H1 (cell line): Measurements from ENCODE around the gene PRKAA1. TPM values are rescaled to one million over a fixed set of nuclear protein-coding genes. Genes with fewer than 3 reads are reported as not detected.

Experiments
- CTCF ChIA-PET: fragments of 300-600 bp; sonication (Branson Sonifier 250); formaldehyde crosslinking; loops from one replicate; lab custom pipeline; 2021; ENCODE audit not compliant: partially characterized antibody; lab: Charles Lee
- POLR2A ChIA-PET: fragments of 300-600 bp; sonication (Branson Sonifier 250); formaldehyde crosslinking; loops from one replicate; lab custom pipeline; 2021; ENCODE audit warnings: inconsistent platforms; ENCODE audit not compliant: partially characterized antibody; lab: Charles Lee
- DNase-seq, 2 experiments: peaks; one replicate each; pipeline versions ENCODE4 v3.0.0 to v3.0.0-alpha.2; 2010 to 2022; ENCODE audit warnings: low spot score in 2 of 2, low read depth in 1 of 2, mixed read lengths in 1 of 2
- FAIRE-seq: peaks from 2 replicates; lab custom pipeline; 2011; peaks lifted over from hg19 to GRCh38; lab: Jason Lieb, UNC
- H2AFZ ChIP-seq: 2 replicates; pipeline ENCODE4 v1.8.1; 2012; ENCODE audit warnings: low read length, inconsistent platforms
- H2AK5ac ChIP-seq: 2 replicates; pipeline ENCODE4 v1.6.1; 2013; ENCODE audit warnings: low read depth, low read length
- H2BK120ac ChIP-seq: replicated peaks from 2 replicates; pipeline ENCODE3; 2013; ENCODE audit warnings: low read depth, low read length, inconsistent platforms
- H2BK12ac ChIP-seq: 2 replicates; pipeline ENCODE4 v1.6.1; 2013; ENCODE audit warnings: low read depth, low read length
- H2BK15ac ChIP-seq: 2 replicates; pipeline ENCODE4 v1.6.1; 2013; ENCODE audit warnings: low read length
- H2BK20ac ChIP-seq: 2 replicates; pipeline ENCODE4 v1.6.1; 2013; ENCODE audit warnings: low read length
- H2BK5ac ChIP-seq: 2 replicates; pipeline ENCODE4 v1.6.1; 2013; ENCODE audit warnings: low read depth, low read length
- H3K14ac ChIP-seq: 2 replicates; pipeline ENCODE4 v1.6.1; 2013; ENCODE audit warnings: inconsistent platforms; ENCODE audit not compliant: insufficient read length
- H3K18ac ChIP-seq: 2 replicates; pipeline ENCODE4 v1.6.1; 2013; ENCODE audit warnings: low read length; ENCODE audit errors: extremely low read depth
- H3K23ac ChIP-seq: 2 replicates; pipeline ENCODE4 v1.6.1; 2013; ENCODE audit warnings: inconsistent platforms; ENCODE audit not compliant: insufficient read length
- H3K23me2 ChIP-seq: 2 replicates; pipeline ENCODE4 v1.6.1; 2013; ENCODE audit warnings: low read depth, low read length
- H3K27ac ChIP-seq: 2 replicates; pipeline ENCODE4 v1.6.1; 2011; ENCODE audit warnings: low read depth, low read length, inconsistent platforms
- H3K27me3 ChIP-seq, 4 experiments: replicated peaks in 1 of 4; 1 replicate in 1 of 4; 2 replicates in 3 of 4; pipeline versions ENCODE4 v1.6.1 to v1.8.1; 2011 to 2013; ENCODE audit warnings: low read length in 3 of 4, mild to moderate bottlenecking in 3 of 4, inconsistent platforms in 2 of 4, mixed read lengths in 2 of 4, moderate library complexity in 1 of 4; ENCODE audit not compliant: control insufficient read depth in 3 of 4, insufficient read depth in 3 of 4; ENCODE audit errors: extremely low read depth in 1 of 4
- H3K36me3 ChIP-seq, 4 experiments: 2 replicates each; pipeline versions ENCODE4 v1.6.1 to v1.8.1; 2011 to 2013; ENCODE audit warnings: mild to moderate bottlenecking in 4 of 4, low read length in 3 of 4, moderate library complexity in 2 of 4, control low read depth in 1 of 4, inconsistent platforms in 1 of 4; ENCODE audit not compliant: insufficient read depth in 4 of 4, control insufficient read depth in 2 of 4
- H3K4ac ChIP-seq: replicated peaks from 2 replicates; pipeline ENCODE3; 2013; ENCODE audit warnings: low read length, low read depth, mixed read lengths, inconsistent platforms; ENCODE audit not compliant: insufficient read length
- H3K4me1 ChIP-seq, 4 experiments: replicated peaks in 1 of 4; 1 replicate in 1 of 4; 2 replicates in 3 of 4; pipeline versions ENCODE4 v1.6.1 to v1.8.1; 2011 to 2013; ENCODE audit warnings: low read length in 3 of 4, inconsistent platforms in 2 of 4, mixed read lengths in 1 of 4; ENCODE audit not compliant: insufficient read depth in 4 of 4, control insufficient read depth in 3 of 4
- H3K4me2 ChIP-seq, 2 experiments: 2 replicates each; pipeline versions ENCODE4 v1.6.1 to v1.8.1; 2011 to 2013; ENCODE audit warnings: low read depth in 2 of 2, low read length in 2 of 2, control low read depth in 1 of 2, inconsistent platforms in 1 of 2, mild to moderate bottlenecking in 1 of 2; ENCODE audit not compliant: insufficient read depth in 1 of 2
- H3K4me3 ChIP-seq, 4 experiments: fragments of 200-600, 300-600 bp in 1 of 4; sonication (generic), shearing (Covaris generic), sonication (Bioruptor Twin) in 1 of 4; 2 replicates each; pipeline versions ENCODE4 v1.5.1 to v1.8.1; 2011 to 2016; ENCODE audit warnings: low read length in 4 of 4, low read depth in 3 of 4, control low read depth in 2 of 4, inconsistent platforms in 2 of 4, mild to moderate bottlenecking in 2 of 4, mixed read lengths in 1 of 4, moderate library complexity in 1 of 4; ENCODE audit not compliant: insufficient read depth in 2 of 4; ENCODE audit errors: extremely low read depth in 1 of 4
- H3K56ac ChIP-seq: replicated peaks from 2 replicates; pipeline ENCODE3; 2013; ENCODE audit warnings: low read depth, mild to moderate bottlenecking, mixed read lengths, low read length, inconsistent platforms; ENCODE audit not compliant: insufficient read length
- H3K79me1 ChIP-seq: 2 replicates; pipeline ENCODE4 v1.6.1; 2013; ENCODE audit warnings: low read depth, low read length, control low read depth
- H3K79me2 ChIP-seq, 2 experiments: 2 replicates each; pipeline versions ENCODE4 v1.6.1 to v1.8.1; 2012 to 2013; ENCODE audit warnings: low read length in 2 of 2, mild to moderate bottlenecking in 2 of 2, inconsistent platforms in 1 of 2; ENCODE audit not compliant: insufficient read depth in 2 of 2, control insufficient read depth in 1 of 2
- H3K9ac ChIP-seq, 4 experiments: replicated peaks in 1 of 4; 1 replicate in 1 of 4; 2 replicates in 3 of 4; pipeline versions ENCODE4 v1.6.1 to v1.8.1; 2011 to 2013; ENCODE audit warnings: low read depth in 3 of 4, low read length in 3 of 4, control low read depth in 2 of 4, mild to moderate bottlenecking in 2 of 4, moderate library complexity in 2 of 4, inconsistent platforms in 1 of 4; ENCODE audit errors: extremely low read depth in 1 of 4
- H3K9me3 ChIP-seq, 2 experiments: 2 replicates each; pipeline versions ENCODE4 v1.6.1 to v1.8.1; 2012 to 2013; ENCODE audit warnings: mild to moderate bottlenecking in 2 of 2, moderate library complexity in 2 of 2, control low read depth in 1 of 2, inconsistent platforms in 1 of 2, low read depth in 1 of 2, low read length in 1 of 2, mixed read lengths in 1 of 2; ENCODE audit not compliant: insufficient read depth in 2 of 2
- H4K20me1 ChIP-seq, 2 experiments: replicated peaks in 1 of 2; 2 replicates each; pipeline versions ENCODE3 to v1.8.1; 2011 to 2013; ENCODE audit warnings: inconsistent platforms in 2 of 2, low read length in 2 of 2, mild to moderate bottlenecking in 1 of 2; ENCODE audit not compliant: insufficient read depth in 2 of 2, control insufficient read depth in 1 of 2
- H4K5ac ChIP-seq: 2 replicates; pipeline ENCODE4 v1.6.1; 2013; ENCODE audit warnings: low read length, low read depth, mixed read lengths, inconsistent platforms; ENCODE audit not compliant: insufficient read length
- H4K8ac ChIP-seq: 2 replicates; pipeline ENCODE4 v1.8.0; 2013; ENCODE audit warnings: mild to moderate bottlenecking, moderate library complexity, low read length, inconsistent platforms; ENCODE audit not compliant: insufficient read depth; ENCODE audit errors: extremely low read depth
- H4K91ac ChIP-seq: replicated peaks from 2 replicates; pipeline ENCODE3; 2013; ENCODE audit warnings: low read length, mixed read lengths, inconsistent platforms; ENCODE audit not compliant: insufficient read length
- ASH2L ChIP-seq: fragments of 200-600, 300-600 bp; sonication (generic); IDR thresholded peaks from one replicate; pipeline ENCODE4 v1.7.1; 2017; ENCODE audit warnings: low read length
- ATF2 ChIP-seq: IDR thresholded peaks from 2 replicates; pipeline ENCODE4 v1.6.1; 2012; ENCODE audit warnings: low read length, inconsistent platforms
- BRCA1 ChIP-seq: IDR thresholded peaks from 2 replicates; pipeline ENCODE4 v1.6.1; 2012; ENCODE audit warnings: low read depth, low read length, improper control_type of control experiment
- EGR1 ChIP-seq: IDR thresholded peaks from 2 replicates; pipeline ENCODE4 v1.6.1; 2011; ENCODE audit warnings: low read depth, low read length, borderline replicate concordance
- KDM1A ChIP-seq: fragments of 200-600, 300-600 bp; sonication (generic); IDR thresholded peaks from 2 replicates; pipeline ENCODE4 v1.7.1; 2016; ENCODE audit warnings: mild to moderate bottlenecking, low read length, borderline replicate concordance
- MAFK ChIP-seq: IDR thresholded peaks from 2 replicates; pipeline ENCODE4 v1.6.1; 2012; ENCODE audit warnings: low read depth, mild to moderate bottlenecking, improper control_type of control experiment, low read length
- SP1 ChIP-seq: IDR thresholded peaks from 2 replicates; pipeline ENCODE4 v1.6.1; 2011; ENCODE audit warnings: low read depth, low read length
- SRF ChIP-seq: IDR thresholded peaks from 2 replicates; pipeline ENCODE4 v1.6.1; 2011; ENCODE audit warnings: mild to moderate bottlenecking, low read depth, low read length, moderate library complexity
- TAF7 ChIP-seq: optimal IDR thresholded peaks from 2 replicates; pipeline ENCODE3; 2011; ENCODE audit warnings: low read depth, mild to moderate bottlenecking, inconsistent platforms, low read length, moderate library complexity, borderline replicate concordance
- TCF12 ChIP-seq: IDR thresholded peaks from 2 replicates; pipeline ENCODE4 v1.6.1; 2011; ENCODE audit warnings: low read depth, mild to moderate bottlenecking, low read length
- USF2 ChIP-seq: IDR thresholded peaks from 2 replicates; pipeline ENCODE4 v1.6.1; 2011; ENCODE audit warnings: low read length, improper control_type of control experiment
- WGBS, 2 experiments: shearing (Covaris generic) in 1 of 2; methylation state at CpG; one replicate each; pipeline versions ENCODE4 v1.1.6 to v1.1.7; 2013 to 2015; ENCODE audit warnings: low lambda C conversion rate in 2 of 2, mixed read lengths in 2 of 2, inconsistent platforms in 1 of 2, low coverage in 1 of 2, missing lambda C conversion rate in 1 of 2; ENCODE audit not compliant: insufficient replicate concordance in 2 of 2, insufficient coverage in 1 of 2, insufficient read length in 1 of 2; ENCODE audit errors: extremely low coverage in 1 of 2, missing lambda C conversion rate in 1 of 2; 5-methylcytosine and 5-hydroxymethylcytosine counted together
- polyA plus RNA-seq, 7 experiments: library from polyadenylated mRNA; depleted of rRNA in 3 of 7; stranded (reverse) in 5 of 7; unstranded in 2 of 7; fragments of >200 nt in 5 of 7; fragments of 200-250 nt in 2 of 7; gene quantifications; 1 replicate in 5 of 7; 2 replicates in 1 of 7; 4 replicates in 1 of 7; pipeline versions ENCODE4 v1.2.1 to v1.2.3, GENCODE V29; 2011 to 2013; ENCODE audit warnings: missing spikeins in 2 of 7, mixed read lengths in 2 of 7
- total RNA-seq: library from RNA; stranded (reverse); fragmentation: NEBNext Ultra II Directional; extraction: Animal tissue kit (Norgen Biotek cat#: 25700); gene quantifications from 2 replicates; pipeline ENCODE4 v1.2.1, GENCODE V29; 2021

The PRKAA1 gene
- total and polyA plus RNA-seq, 2 of the 8 experiments (the other 6 are each of a cell fraction or from before 2014, with no cell fraction given), result 10.4 to 33.1 TPM

GRCh38 chr5:40716590-40716989 lies 81.6 kb downstream of the PRKAA1 start:
- H3K36me3 ChIP-seq, result peaks cover 0 to 3% (median 0%) of the 10 kb centered on the region in 4 experiments; a peak in 3 of 8 replicates
- no peak overlapping the region for H2BK12ac ChIP-seq
- no peak overlapping the region for H2BK20ac ChIP-seq
- no peak overlapping the region for H3K4me3 ChIP-seq
- H3K18ac ChIP-seq, result no peak overlapping the region
- H3K27ac ChIP-seq, result no peak overlapping the region
- ChIA-PET POLR2A (interaction anchor here (0.7 kb wide), 1 partner anchor 98 kb away, joined by 3 read pairs; no protein-coding TSS in a partner anchor), CTCF (interaction anchor here (0.6 to 1.4 kb wide), 3 partner anchors 9 to 546 kb away, joined by 3 read pairs; no protein-coding TSS in a partner anchor)
- H3K9ac ChIP-seq, result no peak overlapping the region
- H3K23me2 ChIP-seq, result no peaks in the 10 kb centered on the region
- H3K79me2 ChIP-seq, result no peaks in the 10 kb centered on the region
- WGBS, 2 experiments, result 100% methylated on average over 2 of the region's 2 CpGs; no CpG with 5 or more reads in 1 of the 2 experiments
- H2BK15ac ChIP-seq, result no peak overlapping the region
- no peak overlapping the region for H2BK120ac ChIP-seq
- no peaks in the 10 kb centered on the region for H3K27me3 ChIP-seq
- H2AK5ac ChIP-seq, result no peak overlapping the region
- no peak overlapping the region for H3K4ac ChIP-seq
- no peak overlapping the region for H4K8ac ChIP-seq
- no peaks in the 10 kb centered on the region for H4K20me1 ChIP-seq
- no peak overlapping the region for H3K14ac ChIP-seq
- H2AFZ ChIP-seq, result no peak overlapping the region
- DNase-seq, result no peak
- H3K4me2 ChIP-seq, result no peak overlapping the region
- no peak for TF ChIP-seq ATF2
- no peak for TF ChIP-seq BRCA1
- no peak for TF ChIP-seq MAFK
- TF ChIP-seq USF2, result no peak
- no peak for TF ChIP-seq SRF
- no peak for TF ChIP-seq ASH2L
- TF ChIP-seq TCF12, result no peak
- TF ChIP-seq TAF7, result no peak
- TF ChIP-seq EGR1, result no peak
- no peak for TF ChIP-seq SP1
- no peak for TF ChIP-seq KDM1A
- no peak overlapping the region for H3K56ac ChIP-seq
- H3K23ac ChIP-seq, result no peak overlapping the region
- no peak overlapping the region for H4K5ac ChIP-seq
- peaks cover 0 to 7% of the 10 kb centered on the region in 2 experiments; a peak in 2 of 4 replicates for H3K9me3 ChIP-seq
- no peak overlapping the region for H4K91ac ChIP-seq
- no peak for FAIRE-seq
- no peak overlapping the region for H2BK5ac ChIP-seq
- H3K4me1 ChIP-seq, result no peaks in the 10 kb centered on the region
- no peaks in the 10 kb centered on the region for H3K79me1 ChIP-seq
